GM18519 (cell line): ENCODE measurements around the gene CREBBP.
"Not testable (repeated sequence)": the region's sequence is repeated elsewhere in the genome, so short reads cannot be mapped to it uniquely, and the experiment has no call there.

Experiments
- ATAC-seq: cut with Tn5 transposase; IDR thresholded peaks from one replicate; pipeline ENCODE4 v1.9.1; 2021; ENCODE audit warnings: mild to moderate bottlenecking, moderate library complexity; ENCODE audit not compliant: unreplicated experiment, low FRiP score

The CREBBP gene

DNA sequence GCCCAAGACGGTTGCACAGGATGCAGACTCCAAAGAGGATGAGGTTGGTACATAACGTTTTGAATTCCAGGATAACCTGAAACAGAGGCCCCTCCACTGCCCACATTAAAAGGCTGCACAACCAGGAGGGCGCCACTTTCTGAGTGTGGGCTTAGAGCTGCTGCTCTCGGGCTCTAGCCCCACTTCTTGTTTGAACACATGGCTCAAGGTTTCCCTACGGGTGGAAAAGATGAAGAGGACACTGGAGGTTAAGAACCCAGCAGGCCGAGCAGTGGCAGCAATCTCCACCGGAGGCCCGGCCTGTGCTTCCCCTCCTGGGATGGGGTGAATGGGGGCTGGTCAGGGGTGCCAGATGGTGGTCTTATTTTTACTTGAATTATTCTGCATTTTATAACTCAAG, 155.2 kb downstream of the CREBBP start:
- no peak for ATAC-seq

DNA sequence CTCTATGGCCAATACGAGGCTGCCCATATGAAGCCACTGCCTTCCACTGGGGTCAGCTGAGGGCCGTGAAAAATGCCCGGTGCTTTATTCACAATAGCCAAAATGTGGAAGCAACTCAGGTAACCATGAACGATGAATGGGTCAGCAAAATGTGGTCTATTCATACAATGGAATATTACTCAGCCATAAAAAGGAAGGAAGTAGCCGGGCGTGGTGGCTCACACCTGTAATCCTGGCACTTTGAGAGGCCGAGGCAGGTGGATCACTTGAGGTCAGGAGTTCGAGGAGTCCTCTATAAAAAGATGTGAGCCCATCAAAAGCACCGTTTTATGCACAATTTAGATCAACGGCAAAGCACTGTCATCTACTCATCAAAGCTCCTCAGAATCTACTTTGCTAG, 158.0 kb downstream of the CREBBP start:
- ATAC-seq, result no peak

DNA sequence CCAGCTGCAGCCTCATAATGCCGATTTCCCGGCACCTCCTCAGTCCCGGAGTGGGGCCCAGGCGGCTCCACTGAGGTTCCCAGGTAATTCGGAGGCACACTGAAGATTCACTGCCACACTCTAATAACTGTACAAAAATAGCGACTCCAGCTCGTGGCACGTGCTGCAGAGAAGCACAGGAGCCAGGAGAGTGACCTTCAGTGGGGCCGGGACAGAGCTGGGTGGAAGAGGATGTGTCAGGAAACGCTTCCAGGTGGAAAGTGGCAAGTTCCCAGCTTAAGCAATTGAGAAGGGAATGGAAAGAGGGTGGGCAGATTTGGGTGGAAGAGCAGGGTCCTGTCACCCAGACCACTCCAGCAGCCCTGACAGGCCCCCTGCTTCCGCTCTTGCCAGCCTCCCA, 160.1 kb downstream of the CREBBP start:
- ATAC-seq, result no peak

DNA sequence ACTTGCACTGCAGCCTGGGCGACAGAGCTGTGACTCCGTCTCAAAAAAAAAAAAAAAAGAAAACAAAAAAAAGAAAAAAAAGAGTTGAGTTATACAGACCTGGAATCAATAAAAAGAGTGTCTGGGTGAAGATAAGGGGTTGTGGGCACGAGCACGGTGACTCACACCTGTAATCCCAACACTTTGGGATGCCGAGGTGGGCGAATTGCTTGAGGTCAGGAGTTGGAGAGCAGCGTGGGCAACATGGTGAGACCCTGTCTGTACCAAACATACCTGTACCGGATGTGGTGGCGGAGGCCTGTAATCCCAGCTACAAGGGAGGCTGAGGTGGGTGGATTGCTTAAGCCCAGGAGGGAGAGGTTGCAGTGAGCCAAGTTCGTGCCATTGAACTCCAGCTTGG, 161.9 kb downstream of the CREBBP start:
- no peak for ATAC-seq

DNA sequence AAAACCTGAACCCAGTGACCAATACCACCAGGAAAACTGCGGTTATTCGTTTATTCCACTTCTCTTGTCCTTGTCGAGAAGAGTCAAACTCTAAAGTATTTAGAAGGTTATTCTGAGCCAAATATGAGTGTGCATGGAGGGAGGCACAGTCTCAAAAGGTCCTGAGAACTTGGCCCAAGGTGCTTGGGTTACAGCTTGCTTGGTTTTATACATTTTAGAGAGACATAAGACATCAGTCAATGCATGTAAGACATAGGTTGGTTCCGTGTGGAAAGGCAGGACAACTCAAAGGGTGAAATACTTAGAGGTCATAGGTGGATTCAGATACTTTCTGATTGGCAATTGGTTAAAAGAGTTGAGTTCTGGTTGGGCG, 162.5 kb downstream of the CREBBP start:
- ATAC-seq, result no peak

DNA sequence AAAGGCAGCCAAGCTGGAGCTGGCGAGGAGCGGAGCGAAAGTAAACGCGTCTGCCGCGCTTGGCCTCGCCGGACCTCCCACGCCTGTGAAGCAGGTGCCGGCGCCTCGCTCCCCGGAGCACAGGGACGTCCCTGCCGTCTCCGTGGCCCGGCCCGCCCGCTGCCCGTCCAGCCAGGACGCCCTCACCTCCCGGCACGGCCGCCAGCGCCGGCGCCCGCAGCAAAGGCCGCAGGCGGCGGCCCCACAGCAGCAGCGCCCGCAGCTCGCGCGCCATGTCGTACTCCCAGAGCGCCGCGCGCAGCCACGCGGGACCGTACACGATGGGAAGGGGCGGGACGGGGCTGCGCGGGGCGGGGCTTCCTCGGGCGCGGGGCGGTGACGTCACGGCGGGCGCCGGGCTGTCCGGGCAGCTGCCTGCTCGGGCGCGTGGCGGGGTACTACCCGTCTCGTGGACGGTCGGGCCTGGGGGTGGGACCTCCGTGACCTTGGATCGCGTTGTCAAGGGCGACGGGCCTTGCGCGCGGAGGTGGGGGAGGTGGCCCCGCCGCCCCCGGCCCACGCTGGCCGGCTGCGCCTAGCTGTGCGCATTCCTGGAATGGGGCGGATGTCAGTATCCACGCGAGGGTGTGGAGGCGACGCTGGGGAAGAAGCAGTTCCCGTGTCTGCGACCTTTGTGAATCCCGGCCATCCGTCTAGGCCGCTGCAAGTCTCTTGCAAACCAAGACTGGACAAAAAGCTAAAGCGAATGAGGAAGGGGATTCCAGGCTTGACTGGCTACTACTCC, 163.1 kb downstream of the CREBBP start, which contains the start of gene TRAP1:
TRAP1 (minus strand) TSS at position 290 of the 784 bp plus-strand sequence; CDS start at position 274, 16 bp downstream.
- peak; percentile 71 for ATAC-seq

DNA sequence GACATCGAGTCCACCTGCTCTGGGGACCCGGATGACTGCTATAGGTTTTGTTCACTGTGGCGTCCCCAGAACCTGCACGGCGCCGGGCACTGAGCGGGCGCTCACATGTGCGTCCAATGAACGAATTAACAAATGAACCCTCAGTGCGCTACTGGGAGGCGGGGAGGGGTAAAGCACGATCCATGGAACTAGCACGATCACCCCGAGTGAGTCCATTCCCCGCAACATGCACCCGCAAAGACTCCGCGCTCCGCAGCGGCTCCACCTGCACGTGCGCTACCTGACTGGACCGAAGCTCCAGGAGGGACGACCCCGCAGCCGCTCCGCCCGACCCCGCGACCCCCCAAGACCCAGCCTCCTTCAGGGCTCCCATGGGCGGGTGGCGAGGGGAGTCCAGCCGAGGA, 163.7 kb downstream of the CREBBP start:
- ATAC-seq, result peak; percentile 13

DNA sequence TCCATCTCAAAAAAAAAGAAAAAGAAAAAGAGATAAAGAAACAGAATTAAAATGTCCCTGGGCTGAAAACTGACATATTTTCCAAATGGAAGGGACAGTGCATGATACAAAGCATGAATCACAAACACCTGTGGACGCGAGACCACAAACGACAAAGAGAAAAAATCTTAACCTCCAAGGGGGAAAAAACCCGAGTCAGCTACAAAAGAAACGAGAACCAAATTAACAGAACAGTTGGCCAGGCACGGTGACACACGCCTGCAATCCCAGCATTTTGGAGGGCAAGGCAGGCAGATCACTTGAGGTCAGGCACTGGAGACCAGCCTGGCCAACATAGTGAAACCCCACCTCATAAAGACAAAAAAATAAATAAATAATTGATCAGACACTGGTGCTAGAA, 165.1 kb downstream of the CREBBP start:
- ATAC-seq, result no peak

DNA sequence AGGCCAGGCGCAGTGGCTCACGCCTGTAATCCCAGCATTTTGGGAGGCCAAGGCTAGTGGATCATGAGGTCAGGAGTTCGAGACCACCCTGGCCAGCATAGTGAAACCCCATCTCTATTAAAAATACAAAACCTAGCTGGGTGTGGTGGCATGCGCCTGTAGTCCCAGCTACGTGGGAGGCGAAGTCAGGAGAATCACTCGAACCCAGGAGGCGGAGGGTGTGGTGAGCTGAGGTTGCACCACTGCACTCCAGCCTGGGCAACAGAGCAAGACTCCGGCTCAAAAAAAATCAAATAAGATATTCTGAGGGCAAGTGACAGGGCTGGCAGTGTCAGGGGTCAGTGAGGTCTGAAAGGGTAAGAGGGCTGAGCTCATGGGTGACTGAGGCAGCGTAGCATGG, 166.1 kb downstream of the CREBBP start:
- ATAC-seq, result not testable (repeated sequence)

DNA sequence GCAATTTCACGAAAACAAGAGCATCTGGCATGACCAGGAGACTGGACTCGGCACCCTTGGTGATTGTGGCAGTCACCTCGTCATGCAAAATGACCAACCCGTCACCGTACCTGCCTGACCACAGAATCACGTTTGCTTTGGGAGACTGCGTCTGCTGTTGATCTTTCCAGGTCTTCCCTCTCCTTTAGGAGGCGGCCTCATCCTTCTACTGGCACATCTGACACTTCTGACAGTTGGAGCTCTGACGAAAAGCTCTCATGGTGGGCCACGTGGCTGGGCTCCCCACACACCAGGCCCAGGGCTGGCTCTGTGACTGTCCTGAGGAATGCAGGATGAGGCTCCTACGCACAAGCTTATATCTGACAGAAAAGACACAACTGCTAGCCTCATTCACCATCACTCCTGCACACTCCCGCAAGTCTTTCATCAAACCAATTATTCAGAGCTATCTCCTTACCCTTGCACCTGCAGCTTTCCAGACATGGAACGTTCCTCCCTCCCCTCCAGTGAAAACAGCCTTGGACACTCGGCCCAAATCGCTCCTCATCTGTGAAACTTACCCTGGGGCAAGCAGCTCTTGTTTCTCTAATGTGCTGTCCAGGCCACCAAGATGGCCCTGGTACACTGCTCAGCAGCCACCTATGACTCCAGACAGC, 166.8 kb downstream of the CREBBP start:
- no peak for ATAC-seq

DNA sequence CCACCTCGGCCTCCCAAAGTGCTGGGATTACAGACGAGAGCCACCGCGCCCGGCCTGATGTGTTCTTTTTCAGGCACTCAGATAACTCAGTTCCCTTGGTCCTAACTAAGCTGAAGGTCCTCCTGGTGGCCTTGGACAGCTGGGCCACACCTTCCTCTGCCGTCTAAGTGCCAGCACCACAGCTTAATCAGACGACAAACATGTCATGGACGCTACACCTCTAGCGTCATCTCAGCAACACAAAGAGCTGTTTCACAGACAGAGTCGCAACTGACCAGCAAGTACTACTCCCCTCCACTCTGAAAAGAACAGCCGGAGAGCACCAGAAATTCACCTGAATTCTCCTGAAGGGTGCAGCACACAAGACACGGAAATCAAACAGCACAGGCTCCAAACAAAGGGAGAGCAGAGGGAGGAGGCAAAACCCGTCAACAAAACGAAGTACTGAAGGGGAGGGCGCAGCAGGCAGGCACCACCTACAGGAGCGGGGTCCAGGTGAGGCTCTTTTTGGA, 167.6 kb downstream of the CREBBP start:
- ATAC-seq, result no peak

DNA sequence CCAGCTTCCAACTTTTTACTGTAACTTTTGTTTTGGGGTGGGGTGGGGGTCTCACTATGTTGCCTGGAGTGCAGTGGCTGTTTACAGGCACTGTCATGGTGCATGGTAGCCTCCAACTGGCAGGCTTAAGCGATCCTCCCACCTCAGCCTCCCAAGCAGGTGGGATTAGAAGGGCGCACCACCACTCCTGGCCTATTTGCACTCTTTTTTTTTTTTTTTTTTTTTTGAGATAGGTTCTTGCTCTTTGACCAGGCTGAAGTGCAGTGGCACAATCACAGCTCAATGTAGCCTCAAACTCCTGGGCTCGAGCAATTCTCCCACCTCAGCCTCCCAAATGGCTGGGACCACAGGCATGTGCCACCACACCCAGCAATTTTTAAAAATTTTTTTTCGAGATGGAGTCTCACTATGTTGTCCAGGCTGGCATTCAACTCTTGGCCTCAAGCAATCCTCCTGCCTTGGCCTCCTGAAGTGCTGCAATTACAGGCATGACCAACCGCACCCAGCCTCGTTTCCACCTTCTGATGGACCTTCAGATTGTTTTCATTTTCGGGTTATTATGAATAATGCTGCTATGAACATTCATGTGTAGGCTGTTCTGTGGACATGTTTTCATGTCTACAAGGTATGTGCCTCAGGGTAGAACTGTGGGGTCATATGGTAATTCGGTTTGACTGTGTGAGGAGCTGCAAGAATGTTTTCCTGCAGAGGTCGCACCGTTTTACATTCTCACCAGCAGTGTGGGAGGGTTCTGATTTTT, 174.1 kb downstream of the CREBBP start:
- ATAC-seq, result no peak

DNA sequence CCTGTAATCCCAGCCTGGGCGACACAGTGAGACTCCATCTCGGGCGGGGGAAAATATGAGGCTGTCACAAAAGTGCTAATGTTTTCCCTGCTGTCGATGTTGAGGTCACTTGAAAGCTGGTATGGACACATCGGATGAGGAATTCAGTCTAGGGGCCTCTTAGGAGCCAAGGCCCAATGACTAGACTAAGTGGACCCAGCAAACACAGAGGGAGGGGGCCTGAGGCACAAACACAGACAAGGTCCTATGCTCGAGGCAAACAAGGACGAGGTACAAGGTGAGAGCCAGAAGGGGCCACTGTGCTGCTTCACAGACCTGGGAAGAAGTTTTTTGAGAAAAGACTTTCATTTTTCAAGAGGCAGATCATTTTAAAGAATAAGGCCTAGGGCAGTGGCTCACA, 178.4 kb downstream of the CREBBP start:
- no peak for ATAC-seq

DNA sequence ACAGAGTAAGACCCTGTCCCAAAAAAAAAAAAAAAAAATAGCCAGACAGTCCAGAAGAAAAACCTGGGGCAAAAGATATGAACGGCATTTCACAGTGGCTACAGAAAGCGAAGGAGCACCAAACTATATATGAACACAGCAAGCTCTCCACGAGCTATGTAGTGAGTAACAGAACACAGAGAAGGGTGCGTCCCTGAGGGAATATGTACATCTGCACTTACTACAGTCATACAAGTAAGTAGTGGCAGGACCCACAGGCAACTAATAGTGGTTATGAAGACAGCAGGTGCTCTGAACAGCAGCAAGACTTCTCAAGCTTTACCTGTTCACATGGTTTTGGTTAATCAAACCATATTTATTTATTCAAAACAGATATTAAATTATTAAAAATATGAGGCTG, 179.0 kb downstream of the CREBBP start:
- no peak for ATAC-seq

DNA sequence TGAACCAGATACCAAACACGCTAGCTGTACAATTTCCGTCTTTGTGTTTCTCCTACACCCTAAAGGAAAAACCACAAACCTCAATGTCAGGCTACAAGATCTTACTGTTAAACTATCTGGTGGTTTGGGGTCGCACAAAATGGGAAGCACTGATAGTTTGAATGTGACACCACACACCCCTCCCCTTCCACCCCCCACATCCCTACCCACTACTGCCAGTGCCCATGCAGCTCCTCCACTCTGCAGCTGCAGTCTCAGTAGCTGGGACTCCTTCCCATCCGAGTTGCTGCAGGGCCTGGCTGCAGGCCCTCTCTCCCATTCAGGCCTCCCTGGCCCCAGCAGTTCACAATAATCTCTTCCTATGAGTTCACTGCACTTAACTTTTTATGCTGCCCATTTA, 181.6 kb downstream of the CREBBP start:
- ATAC-seq, result no peak

DNA sequence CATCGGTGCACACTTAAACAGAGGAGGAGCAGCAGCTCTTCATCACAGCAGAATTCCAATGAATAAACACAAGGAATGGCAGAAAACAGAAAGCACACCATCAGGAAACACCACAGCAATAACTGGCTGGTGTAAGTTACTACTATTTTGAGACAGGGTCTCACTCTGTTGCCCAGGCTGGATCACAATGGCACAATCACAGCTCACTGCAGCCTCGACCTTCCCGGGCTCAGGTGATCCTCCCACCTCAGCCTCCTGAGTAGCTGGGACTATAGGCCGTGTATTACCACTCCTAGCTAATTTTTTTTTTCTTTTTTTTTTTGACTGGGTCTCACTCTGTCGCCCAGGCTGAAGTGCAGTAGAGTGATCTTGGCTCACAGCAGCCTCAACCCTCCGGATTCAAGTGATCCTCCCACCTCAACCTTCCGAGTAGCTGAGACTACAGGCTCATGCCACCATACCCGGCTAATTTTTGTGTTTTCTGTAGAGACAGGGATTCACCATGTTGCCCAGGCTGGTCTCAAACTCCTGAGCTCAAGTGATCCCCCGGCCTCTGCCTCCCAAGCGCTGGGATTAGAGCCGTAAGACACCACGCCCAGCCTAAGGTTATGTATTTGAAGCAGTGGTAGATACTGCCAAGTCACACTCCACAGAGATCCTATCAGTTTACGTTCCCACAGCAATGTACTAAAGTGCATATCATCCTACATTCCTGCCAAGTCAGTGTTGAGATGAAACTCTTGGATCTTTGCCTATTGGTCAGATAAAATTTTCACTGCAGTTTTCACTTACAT, 183.9 kb downstream of the CREBBP start:
- no peak for ATAC-seq

DNA sequence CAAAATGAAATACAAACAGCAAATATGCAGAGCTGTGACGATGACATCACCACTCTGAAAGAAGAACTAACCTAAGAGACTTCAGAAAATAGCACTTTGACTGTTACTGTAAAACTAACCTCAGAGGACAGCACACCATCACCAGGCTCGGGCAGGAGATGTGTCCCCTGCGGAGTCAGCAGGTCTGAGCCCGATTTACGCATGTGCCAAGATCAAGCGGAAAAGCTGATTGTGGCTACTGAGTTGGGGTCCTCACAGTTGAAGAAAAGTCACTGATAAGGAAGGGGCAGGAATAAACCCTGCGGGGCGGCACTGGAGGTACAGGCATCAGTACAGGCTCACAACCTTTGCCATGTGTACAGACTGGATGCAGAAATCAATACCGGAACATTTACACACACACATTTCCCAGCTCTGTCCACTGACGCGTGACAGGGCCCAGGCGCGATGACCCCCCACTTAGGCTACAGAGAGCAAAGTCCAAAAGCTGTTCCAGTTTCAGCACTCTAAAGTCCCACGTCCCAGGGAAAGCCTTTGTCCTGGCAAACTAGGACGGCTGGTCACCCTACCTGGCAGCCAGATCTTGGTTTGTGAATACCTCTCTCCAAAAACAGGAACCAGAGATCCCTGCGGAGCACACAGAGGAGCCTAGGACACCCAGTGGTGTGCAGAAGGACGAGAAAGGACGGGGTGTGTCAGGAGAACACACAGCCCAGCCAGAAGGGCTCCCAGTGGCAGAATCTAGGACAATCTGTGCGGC, 184.7 kb downstream of the CREBBP start:
- ATAC-seq, result no peak

DNA sequence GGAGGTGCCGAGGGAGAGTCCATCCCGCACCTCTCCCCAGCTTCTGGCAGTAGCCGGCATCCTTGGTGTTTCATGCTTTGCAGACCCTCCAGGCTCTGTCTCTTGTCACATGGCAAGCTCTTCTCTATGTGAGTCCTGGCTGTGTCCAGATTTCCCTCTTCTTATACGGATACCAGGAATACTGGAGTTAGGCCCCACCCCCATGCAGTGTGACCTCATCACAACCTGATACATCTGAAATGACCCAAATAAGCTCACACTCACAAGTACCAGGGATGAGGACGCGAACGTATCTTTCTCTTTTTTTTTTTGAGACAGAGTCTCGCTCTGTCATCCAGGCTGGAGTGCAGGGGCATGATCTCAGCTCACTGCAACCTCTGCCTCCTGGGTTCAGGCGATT, 186.5 kb downstream of the CREBBP start:
- ATAC-seq, result no peak

DNA sequence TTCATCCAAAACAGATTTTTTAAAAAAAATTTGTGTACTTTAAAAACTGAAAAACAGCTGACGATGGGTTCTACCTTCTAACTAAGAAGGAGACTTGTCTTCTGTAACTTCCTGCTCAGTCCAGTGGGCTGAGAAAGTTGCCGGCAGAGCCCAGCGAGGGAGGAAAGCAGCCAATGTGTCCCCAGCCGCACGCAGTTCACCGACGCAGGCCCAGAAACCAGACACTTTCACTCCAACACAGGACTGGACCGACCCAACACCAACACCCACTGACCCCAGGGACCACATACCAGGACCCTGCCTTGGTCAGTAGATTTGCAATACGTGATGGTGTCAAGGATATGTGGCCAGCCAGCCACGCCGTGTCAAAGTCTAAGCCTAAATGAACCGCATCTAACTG, 188.8 kb downstream of the CREBBP start:
- no peak for ATAC-seq
